GM12875 (cell line): ENCODE data around the gene ADCK1.

Experiments
- H3K4me3 ChIP-seq: one replicate; pipeline ENCODE4 v1.5.1; 2011; ENCODE audit warnings: low read depth, low read length, control low read depth
- CTCF ChIP-seq: IDR thresholded peaks from 2 replicates; pipeline ENCODE4 v1.5.1; 2011; ENCODE audit warnings: low read depth, mild to moderate bottlenecking, control low read depth, inconsistent platforms, low read length, moderate library complexity, borderline replicate concordance; ENCODE audit not compliant: insufficient read depth

Gene ADCK1

GRCh38 chr14:77920312-77920711, 120.4 kb downstream of the ADCK1 start:
- no peak for TF ChIP-seq CTCF
- no peak overlapping the region for H3K4me3 ChIP-seq

GRCh38 chr14:77921818-77922217, 121.9 kb downstream of the ADCK1 start:
- H3K4me3 ChIP-seq = no peak overlapping the region
- TF ChIP-seq CTCF = no peak

GRCh38 chr14:77923131-77923936, 123.4 kb downstream of the ADCK1 start:
- H3K4me3 ChIP-seq = no peak overlapping the region
- TF ChIP-seq CTCF = no peak

GRCh38 chr14:77924141-77924948, 124.4 kb downstream of the ADCK1 start:
- no peak for TF ChIP-seq CTCF
- H3K4me3 ChIP-seq = no peak overlapping the region

GRCh38 chr14:77926942-77927341, 127.0 kb downstream of the ADCK1 start:
- no peak for TF ChIP-seq CTCF
- H3K4me3 ChIP-seq = no peak overlapping the region

GRCh38 chr14:77931441-77931840, 131.5 kb downstream of the ADCK1 start:
- H3K4me3 ChIP-seq = no peak overlapping the region
- TF ChIP-seq CTCF = no peak

- no peak overlapping the region for H3K4me3 ChIP-seq
- no peak for TF ChIP-seq CTCF
These were observed 136.3 kb downstream of the ADCK1 start for GRCh38 chr14:77936138-77936639.
